ENCODE results near the gene LCP1.

DNA sequence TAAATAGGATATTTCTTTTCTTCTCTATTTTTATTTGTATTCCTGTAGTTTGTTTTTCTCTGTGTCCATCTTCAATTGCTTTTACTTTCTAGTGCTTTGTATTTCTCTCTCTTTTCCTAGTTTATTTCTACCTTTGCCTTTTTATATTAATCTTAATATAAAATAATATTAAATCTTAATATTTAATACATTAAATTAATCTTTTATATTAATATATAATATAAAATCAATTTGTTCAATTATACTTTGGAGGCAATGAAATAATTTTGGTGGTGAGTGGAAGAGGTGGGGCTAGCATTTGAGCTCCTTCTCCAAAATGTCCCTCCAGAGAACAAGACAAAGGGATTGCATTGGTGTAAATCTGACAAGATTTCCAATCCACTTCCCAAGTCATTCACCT lies 70.8 kb downstream of the LCP1 start:
- TF ChIP-seq POLR2A (IDR thresholded peaks at IDR 0.05; ENCODE audit: low read length) (no peak), GATA1 (IDR thresholded peaks at IDR 0.05; ENCODE audit: low read depth, low read length) (no peak)

All from erythroblast (primary cell).